Fibroblast of mammary gland (primary cell): ENCODE data around the gene SPTLC1.
"Not testable (repeated sequence)": the region's sequence is repeated elsewhere in the genome, so short reads cannot be mapped to it uniquely, and the experiment has no call there.

Experiments
- DNase-seq: peaks from one replicate; pipeline ENCODE4 v3.0.0-alpha.2; 2010; ENCODE audit warnings: low read depth
- H3K4me3 ChIP-seq: 2 replicates; pipeline ENCODE4 v1.5.1; 2011; ENCODE audit warnings: low read depth, mild to moderate bottlenecking, low read length, moderate library complexity; ENCODE audit not compliant: control insufficient read depth
- CTCF ChIP-seq: conservative IDR thresholded peaks from 2 replicates; pipeline ENCODE4 v1.5.1; 2011; ENCODE audit warnings: low read depth, low read length, inconsistent platforms; ENCODE audit not compliant: control insufficient read depth, insufficient read depth

The SPTLC1 gene

GRCh38 chr9:92147030-92147851, 32.0 kb upstream of the SPTLC1 start:
- peak; percentile 27 for TF ChIP-seq CTCF
- H3K4me3 ChIP-seq = no peak overlapping the region
- peak; percentile 93 for DNase-seq

GRCh38 chr9:92146610-92147009, 31.4 kb upstream of the SPTLC1 start:
- no peak for TF ChIP-seq CTCF
- peak; percentile 40 for DNase-seq
- no peak overlapping the region for H3K4me3 ChIP-seq

DNA sequence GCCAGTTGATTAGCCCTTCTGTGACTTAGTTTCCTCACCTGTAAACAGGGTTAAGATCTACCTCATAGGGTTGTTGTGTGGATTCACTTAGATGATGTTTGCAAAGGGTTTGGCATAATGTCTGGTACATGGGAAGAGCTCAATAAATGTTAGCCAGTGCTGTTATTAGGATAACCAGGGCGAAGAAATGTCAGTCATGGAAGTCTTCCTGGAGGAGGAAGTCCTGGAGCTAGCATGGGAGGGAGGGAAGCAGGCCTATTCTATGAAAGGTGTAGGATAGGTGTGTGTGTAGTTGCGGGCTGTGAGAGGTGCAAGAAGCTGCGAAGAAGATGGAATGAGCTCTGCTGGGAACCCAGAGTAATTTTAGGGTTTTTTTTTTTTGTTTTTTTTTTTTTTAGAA, 30.6 kb upstream of the SPTLC1 start:
- H3K4me3 ChIP-seq, DNase-seq: not testable (repeated sequence)

DNA sequence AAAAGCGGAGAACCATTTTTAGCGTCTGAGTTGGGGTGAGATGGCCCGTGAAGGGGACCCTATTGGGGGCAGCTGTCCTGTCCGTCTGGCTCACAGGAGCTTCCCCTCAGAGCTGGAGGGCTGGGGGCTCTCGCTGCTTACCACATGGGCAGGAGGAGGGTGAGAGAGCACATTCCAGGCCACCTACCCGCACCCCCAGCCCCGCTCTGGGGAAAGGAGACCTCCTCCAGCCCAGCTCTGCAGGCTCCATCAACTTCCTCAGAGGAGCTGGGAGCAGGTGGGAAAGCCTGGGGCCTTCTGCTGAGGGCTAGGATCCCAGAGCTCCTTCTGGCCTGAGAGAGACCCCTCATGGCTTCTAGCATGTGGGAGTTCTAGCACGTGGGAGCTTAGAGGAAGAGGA, 27.1 kb upstream of the SPTLC1 start:
- DNase-seq = no peak
- no peak overlapping the region for H3K4me3 ChIP-seq
- no peak for TF ChIP-seq CTCF

GRCh38 chr9:92141144-92142129, 26.2 kb upstream of the SPTLC1 start:
- DNase-seq = peak; percentile 25
- peak overlapping the region; percentile 57 for H3K4me3 ChIP-seq
- TF ChIP-seq CTCF = no peak

GRCh38 chr9:92140754-92141143, 25.5 kb upstream of the SPTLC1 start:
- no peak for DNase-seq
- peak overlapping the region; percentile 57 for H3K4me3 ChIP-seq
- TF ChIP-seq CTCF = no peak
